AG04449 (cell line): ENCODE results near the gene MRPL36.
"Not testable (repeated sequence)": the region's sequence is repeated elsewhere in the genome, so short reads cannot be mapped to it uniquely, and the experiment has no call there.

Experiments used
- CTCF ChIA-PET: fragments of 350-600 bp; formaldehyde crosslinking; extraction: SDS; loops from one replicate; lab custom pipeline; 2021; ENCODE audit warnings: antibody characterized with exemption; lab: Yijun Ruan, JAX
- POLR2A ChIA-PET: fragments of 400-600, 350-600 bp; formaldehyde crosslinking; extraction: SDS; loops from one replicate; lab custom pipeline; 2020; ENCODE audit warnings: antibody characterized with exemption, inconsistent platforms; lab: Yijun Ruan, JAX
- DNase-seq: peaks from one replicate; pipeline ENCODE4 v3.0.0-alpha.2; 2010; ENCODE audit warnings: low read depth, low spot score
- H3K4me3 ChIP-seq: 2 replicates; pipeline ENCODE4 v1.5.1; 2011; ENCODE audit warnings: low read depth, mild to moderate bottlenecking, control low read depth, low read length
- TF ChIP-seq, protein P1 (sequence below): IDR thresholded peaks from one replicate; pipeline ENCODE4 v1.5.1; 2011; ENCODE audit warnings: mild to moderate bottlenecking, moderate library complexity, low read length, control low read depth, inconsistent platforms; ENCODE audit not compliant: insufficient read depth; ENCODE audit errors: missing control alignments

MRPL36 gene

DNA sequence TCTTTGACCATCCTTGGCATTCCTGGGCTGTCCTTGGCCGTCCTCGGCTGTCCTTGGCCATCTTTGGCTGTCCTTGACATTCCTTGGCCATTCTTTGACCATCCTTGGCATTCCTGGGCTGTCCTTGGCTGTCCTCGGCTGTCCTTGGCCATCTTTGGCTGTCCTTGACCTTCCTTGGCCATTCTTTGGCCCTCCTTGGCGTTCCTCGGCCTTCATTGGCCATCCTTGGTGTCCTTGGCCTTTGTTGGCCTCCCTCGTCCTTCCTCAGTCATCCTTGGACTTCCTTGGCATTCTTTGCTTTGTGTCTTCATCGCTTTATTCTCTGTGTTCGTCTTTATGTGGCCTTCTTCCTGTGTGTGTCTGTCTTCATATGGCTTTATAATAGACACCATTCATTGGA is 22.2 kb upstream of the MRPL36 start:
- POLR2A ChIA-PET: no interaction called here
- TF ChIP-seq, protein P1, sequence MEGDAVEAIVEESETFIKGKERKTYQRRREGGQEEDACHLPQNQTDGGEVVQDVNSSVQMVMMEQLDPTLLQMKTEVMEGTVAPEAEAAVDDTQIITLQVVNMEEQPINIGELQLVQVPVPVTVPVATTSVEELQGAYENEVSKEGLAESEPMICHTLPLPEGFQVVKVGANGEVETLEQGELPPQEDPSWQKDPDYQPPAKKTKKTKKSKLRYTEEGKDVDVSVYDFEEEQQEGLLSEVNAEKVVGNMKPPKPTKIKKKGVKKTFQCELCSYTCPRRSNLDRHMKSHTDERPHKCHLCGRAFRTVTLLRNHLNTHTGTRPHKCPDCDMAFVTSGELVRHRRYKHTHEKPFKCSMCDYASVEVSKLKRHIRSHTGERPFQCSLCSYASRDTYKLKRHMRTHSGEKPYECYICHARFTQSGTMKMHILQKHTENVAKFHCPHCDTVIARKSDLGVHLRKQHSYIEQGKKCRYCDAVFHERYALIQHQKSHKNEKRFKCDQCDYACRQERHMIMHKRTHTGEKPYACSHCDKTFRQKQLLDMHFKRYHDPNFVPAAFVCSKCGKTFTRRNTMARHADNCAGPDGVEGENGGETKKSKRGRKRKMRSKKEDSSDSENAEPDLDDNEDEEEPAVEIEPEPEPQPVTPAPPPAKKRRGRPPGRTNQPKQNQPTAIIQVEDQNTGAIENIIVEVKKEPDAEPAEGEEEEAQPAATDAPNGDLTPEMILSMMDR: no peak
- no peak for DNase-seq
- CTCF ChIA-PET: no interaction called here
- H3K4me3 ChIP-seq: no peak overlapping the region

DNA sequence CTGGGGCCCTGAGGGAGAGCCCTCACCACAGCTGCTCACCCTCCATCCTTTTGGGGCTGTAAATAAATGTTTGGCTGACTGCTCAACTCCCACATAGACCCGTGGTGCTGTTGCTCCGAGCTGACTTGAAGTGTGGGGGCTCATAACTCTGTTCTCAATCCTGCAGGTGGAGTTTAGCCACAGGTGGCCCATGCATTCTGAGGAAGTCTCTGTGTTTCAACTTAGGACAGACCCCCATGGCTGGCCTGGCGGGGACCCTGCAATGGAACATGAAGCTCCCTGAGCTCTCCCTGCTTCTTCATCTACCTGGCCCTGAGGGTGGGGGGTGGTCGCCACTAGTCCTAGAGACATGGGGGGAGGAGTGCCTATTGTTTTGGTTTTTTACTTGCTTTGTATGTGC is 21.3 kb upstream of the MRPL36 start:
- POLR2A ChIA-PET: no interaction called here
- TF ChIP-seq, protein P1: no peak
- CTCF ChIA-PET: interaction anchor here (1.1 kb wide), 1 partner anchor 57 kb away, joined by 3 read pairs; no protein-coding TSS in a partner anchor
- no peak overlapping the region for H3K4me3 ChIP-seq
- DNase-seq: no peak

DNA sequence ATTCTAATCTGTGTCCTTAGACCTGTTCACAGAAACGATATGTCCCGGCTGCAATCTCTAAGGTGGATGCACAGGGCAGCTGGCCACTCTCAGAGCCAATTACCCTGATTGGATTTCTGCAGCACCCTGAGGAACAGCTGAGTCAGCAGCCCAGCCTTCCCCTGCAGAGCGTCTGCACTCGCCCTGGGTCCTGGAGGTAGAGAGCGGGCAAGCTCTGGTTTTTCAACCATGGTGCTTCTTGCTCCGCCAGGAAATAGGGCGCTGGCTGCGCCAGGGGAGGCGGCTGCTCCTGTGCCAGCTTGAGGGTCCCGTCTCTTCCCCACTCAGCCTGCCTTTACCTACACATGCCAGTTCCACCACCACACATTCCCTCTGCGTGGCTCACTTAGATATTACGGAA is 20.7 kb upstream of the MRPL36 start:
- POLR2A ChIA-PET: no interaction called here
- H3K4me3 ChIP-seq: no peak overlapping the region

DNA sequence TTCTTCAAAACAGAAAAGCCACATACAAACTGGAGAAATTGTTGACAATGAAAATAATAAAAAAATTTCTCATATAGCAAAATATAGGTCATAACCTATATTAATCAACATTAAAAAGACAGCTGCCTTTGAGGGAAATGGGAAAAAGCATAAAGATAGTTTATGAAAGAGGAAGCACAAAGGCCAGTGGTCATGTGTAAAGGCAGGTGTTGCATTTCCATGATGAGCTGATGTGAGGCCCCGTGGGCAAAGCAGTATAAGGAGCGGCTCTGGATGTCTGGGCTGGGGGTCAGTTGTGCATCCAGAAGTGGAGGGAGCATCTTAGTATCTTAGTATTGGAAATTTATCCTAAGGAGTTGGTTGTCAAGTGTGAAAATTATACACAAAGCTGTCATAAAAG is 19.8 kb upstream of the MRPL36 start:
- ChIA-PET POLR2A (no interaction called here), CTCF (interaction anchor here (1.1 kb wide), 1 partner anchor 55 kb away, joined by 3 read pairs; no protein-coding TSS in a partner anchor)
- no peak for DNase-seq
- no peak overlapping the region for H3K4me3 ChIP-seq
- TF ChIP-seq, protein P1: no peak

More for the DNA sequence above, 20.7 kb upstream of the MRPL36 start:
- DNase-seq: no peak
- CTCF ChIA-PET: interaction anchor here (1.1 kb wide), 1 partner anchor 56 kb away, joined by 3 read pairs; no protein-coding TSS in a partner anchor
- TF ChIP-seq, protein P1: no peak

DNA sequence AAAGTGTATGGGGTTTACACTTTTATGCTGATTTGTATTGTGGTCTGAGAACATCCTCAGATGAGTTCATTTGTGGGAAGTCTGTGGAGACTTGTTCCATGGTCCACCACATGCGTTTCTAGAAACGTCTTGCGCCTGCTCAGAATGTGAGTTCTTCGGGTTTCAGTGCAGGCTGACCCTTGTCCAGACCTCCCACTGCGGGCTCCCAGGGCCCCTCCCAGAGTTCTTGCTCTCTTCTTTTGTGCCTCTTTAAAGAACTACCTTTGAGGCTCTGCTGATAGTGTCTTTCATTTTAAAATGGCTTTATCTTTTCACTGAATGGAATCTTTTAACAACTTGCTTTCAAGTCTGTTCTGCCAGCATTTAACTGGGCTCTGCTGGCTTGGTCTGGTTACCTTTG is 19.1 kb upstream of the MRPL36 start:
- CTCF ChIA-PET: no interaction called here

DNA sequence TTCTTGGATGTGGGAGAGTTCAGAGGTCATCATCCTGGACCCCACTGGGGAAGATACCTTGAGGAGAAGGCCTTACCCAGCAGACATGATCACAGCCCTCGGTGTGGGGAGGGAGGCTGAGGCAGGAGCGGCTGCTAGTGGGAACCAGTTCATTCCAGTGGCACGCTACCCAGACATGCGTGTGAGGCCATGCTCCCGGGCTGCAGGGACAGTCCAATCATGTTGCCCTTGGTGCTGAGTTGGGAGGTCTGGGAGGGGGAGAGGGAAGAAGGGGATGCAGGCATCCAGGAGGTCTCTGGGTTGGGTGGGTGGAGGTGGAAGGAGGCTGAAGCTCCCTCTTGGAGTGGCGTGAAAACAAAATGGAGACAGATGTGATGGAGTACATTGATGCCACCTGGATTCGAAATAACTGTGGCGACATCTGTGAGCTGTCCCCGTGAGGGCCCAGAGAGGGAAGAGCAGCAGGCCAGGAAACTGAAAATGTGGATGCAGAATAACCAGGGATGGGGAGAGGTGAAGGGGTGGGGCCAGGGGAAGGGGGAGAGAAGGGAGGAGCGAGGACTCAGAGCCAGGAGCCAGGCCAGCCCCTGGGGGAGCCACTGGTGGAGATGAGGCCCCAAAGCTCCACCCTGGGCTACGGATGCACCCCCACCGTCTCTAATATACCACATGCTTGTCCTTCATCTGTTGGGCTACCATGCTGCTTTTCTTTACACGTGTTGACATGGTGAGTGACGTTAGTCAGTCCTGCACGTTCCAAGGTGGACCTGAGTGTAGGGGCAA is 17.8 kb upstream of the MRPL36 start:
- CTCF ChIA-PET: no interaction called here
- no peak overlapping the region for H3K4me3 ChIP-seq
- no peak for DNase-seq
- POLR2A ChIA-PET: no interaction called here
- TF ChIP-seq, protein P1: no peak

More for the DNA sequence above, 19.1 kb upstream of the MRPL36 start:
- DNase-seq: no peak
- H3K4me3 ChIP-seq: no peak overlapping the region
- TF ChIP-seq, protein P1: no peak
- POLR2A ChIA-PET: no interaction called here

DNA sequence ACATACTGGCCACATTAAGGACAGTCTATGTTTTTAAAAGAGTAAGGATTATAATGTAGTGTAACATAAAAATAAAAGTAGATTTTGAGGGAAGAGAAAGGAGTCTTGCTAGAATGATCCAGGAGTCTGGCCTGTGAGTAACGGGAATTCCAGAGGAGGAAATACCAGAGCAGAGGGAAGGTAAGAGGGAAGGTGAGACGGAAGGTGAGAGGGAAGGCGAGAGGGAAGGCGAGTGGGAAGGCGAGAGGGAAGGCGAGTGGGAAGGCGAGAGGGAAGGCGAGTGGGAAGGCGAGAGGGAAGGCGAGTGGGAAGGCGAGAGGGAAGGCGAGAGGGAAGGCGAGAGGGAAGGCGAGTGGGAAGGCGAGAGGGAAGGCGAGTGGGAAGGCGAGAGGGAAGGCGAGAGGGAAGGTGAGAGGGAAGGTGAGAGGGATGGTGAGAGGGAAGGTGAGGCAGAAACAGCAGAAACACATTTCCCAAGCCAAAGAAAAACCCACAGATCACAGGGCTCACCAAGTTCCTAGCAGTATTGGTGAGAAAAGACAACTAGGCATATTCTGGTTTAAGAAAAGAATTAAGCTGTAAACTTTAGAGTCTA is 17.0 kb upstream of the MRPL36 start:
- H3K4me3 ChIP-seq, CTCF ChIA-PET, DNase-seq, POLR2A ChIA-PET: not testable (repeated sequence)
